ENCODE measurements around the gene TBC1D17.

Gene TBC1D17

DNA sequence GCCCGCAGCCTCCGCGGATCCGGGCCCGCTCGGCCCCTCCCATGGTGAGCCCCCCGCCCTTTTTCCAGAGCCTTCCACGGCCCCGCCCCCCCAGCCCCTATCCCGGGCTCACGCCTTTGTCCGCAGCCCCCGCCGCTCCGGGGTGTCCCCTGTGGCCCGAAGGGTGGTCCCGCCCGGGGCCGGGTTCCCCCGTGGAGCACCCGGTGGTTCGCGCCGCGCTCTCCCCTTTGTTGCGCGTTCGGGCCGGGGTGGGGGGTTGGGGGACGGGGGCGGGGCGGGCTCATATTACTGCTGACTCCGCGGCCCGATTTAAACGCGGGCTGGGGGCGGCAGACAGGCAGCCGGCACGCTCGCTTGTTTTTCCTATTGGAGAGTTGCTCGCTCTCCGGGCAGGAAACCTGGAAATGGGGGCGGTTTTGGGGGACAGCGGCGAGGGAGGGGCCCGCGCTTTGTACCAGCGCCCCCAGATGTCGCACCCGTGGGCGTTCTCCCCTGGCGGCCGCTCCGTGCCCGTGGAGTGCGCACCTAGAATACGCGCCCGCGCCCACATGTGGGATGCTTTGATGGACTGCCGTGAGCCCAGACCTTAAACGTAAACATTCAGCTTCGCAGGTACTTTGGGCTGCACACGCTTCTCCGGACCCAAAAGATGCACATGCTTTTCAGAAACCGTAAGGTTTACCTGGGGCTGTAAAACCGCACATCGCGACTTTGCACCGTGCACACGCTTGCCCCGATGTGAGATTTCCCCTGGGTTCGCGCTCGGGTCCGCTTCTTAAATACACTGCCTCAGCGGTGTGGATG is 25.8 kb upstream of the TBC1D17 start:
- peak overlapping the region; percentile 93 for H3K4me3 ChIP-seq (ENCODE audit: low read depth, low read length)
- TF ChIP-seq, protein P1, sequence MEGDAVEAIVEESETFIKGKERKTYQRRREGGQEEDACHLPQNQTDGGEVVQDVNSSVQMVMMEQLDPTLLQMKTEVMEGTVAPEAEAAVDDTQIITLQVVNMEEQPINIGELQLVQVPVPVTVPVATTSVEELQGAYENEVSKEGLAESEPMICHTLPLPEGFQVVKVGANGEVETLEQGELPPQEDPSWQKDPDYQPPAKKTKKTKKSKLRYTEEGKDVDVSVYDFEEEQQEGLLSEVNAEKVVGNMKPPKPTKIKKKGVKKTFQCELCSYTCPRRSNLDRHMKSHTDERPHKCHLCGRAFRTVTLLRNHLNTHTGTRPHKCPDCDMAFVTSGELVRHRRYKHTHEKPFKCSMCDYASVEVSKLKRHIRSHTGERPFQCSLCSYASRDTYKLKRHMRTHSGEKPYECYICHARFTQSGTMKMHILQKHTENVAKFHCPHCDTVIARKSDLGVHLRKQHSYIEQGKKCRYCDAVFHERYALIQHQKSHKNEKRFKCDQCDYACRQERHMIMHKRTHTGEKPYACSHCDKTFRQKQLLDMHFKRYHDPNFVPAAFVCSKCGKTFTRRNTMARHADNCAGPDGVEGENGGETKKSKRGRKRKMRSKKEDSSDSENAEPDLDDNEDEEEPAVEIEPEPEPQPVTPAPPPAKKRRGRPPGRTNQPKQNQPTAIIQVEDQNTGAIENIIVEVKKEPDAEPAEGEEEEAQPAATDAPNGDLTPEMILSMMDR (conservative IDR thresholded peaks at IDR 0.05; ENCODE audit: low read depth, low read length) = no peak
- DNase-seq (ENCODE audit: low read depth) = no peak

DNA sequence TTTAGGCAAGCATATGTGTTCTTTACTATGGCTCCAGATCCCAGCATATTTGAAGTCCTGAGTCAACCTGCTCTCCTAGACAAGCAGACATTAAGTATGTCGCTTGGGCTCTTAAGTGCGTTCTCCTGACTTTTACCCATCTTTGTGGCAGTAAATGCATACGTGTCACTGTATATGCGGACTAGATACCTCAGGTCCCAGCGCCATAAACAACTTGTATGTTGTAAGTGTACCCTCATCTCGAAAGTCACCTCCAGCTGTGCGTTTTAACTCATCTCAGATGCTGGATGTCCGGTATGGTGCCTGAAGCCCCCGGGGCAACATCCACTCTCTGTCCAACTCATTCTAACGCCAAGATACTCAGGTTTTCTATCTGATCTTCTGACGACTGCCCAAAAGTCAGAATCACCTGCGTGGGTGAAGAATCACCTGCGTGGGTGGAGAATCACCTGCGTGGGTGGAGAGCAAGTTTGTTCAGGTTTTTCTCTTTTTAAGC is 24.8 kb upstream of the TBC1D17 start:
- peak overlapping the region; percentile 93 for H3K4me3 ChIP-seq (ENCODE audit: low read depth, low read length)
- TF ChIP-seq, protein P1 (conservative IDR thresholded peaks at IDR 0.05; ENCODE audit: low read depth, low read length) = no peak

DNA sequence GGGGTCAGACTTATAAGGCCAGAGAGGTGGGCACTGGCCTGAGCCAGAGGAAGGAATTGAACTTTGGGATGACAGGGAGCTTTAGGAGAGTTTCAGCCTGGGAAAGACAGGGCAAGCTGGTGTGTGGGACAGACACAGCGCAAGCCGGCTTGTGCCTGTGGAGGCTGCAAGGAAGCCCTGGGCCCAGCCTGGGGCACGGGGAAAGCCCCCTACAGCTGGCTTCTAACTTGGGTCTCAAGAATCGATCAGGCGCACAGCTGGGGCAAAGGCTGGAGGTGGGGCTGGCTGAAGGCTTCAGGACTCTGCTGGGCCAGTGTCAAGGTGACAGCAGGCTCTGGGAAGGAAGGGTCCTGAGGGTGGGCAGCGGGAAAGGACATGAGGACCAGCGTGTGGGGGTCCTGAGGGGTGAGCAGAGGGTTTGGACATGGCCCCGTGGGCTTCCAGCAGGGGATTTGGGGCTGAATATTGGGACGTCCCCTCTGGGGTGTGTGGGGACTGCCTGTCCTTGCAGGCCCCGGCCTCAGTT is 23.6 kb upstream of the TBC1D17 start:
- no peak overlapping the region for H3K4me3 ChIP-seq (ENCODE audit: low read depth, low read length)
- TF ChIP-seq, protein P1 (conservative IDR thresholded peaks at IDR 0.05; ENCODE audit: low read depth, low read length) = no peak
- no peak for DNase-seq (ENCODE audit: low read depth)

More for the DNA sequence above, 24.8 kb upstream of the TBC1D17 start:
- no peak for DNase-seq (ENCODE audit: low read depth)

DNA sequence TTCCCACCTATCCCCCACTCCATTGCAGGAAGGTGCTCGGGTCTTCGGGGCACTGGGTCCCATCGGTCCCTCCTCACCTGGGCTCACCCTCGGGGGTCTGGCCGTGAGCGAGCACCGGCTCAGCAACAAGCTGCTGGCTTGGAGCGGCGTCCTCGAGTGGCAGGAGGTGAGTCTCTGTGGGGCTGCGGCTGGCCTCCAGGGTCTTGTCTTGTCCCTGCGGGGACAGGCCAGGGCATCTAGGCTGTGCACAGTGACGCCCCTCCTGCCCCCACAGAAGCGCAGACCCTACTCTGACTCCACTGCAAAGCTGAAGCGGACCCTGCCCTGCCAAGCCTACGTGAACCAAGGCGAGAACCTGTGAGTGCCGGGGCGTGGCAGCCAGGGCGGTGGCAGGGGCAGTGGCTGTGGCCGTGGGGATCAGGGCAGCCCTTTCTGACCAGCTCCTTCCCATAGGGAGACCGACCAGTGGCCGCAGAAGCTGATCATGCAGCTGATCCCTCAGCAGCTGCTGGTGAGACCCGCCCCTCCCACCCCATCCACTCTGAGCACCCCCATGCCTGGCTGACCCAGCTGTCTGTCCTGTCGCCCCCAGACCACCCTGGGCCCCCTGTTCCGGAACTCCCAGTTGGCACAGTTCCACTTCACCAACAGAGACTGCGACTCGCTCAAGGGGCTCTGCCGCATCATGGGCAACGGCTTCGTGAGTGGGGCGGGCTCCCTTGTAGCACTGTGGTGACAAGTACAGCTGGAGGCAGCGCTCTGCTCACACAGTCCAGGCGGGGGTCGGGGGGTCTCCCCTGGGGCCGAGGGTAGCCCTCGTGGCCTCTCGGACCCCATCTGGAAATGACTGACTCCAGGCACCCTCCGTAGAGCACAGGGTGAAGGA is 22.9 kb upstream of the TBC1D17 start:
- DNase-seq (ENCODE audit: low read depth) = no peak
- TF ChIP-seq, protein P1 (conservative IDR thresholded peaks at IDR 0.05; ENCODE audit: low read depth, low read length) = no peak
- no peak overlapping the region for H3K4me3 ChIP-seq (ENCODE audit: low read depth, low read length)

DNA sequence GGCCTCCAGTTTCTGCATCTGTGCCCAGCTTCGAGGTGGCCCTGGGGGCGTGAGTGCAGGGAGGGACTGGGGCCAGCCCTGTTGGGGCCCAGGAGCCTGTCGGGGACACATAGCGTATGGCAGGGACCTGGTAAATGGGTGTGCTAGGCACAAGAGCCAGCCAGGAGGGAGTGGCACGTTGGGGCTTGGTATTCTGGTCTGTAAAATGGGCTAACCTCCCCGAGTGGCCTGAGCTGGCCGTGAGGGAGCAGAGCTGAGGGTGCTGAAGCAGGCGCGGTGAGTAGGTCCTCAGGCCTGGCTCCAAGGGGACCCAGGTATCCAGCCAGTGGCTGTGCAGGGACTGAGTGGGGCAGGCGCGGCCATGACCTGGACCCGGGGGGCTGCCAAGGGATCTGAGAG is 22.2 kb upstream of the TBC1D17 start:
- H3K4me3 ChIP-seq (ENCODE audit: low read depth, low read length) = no peak overlapping the region
- no peak for DNase-seq (ENCODE audit: low read depth)
- TF ChIP-seq, protein P1 (conservative IDR thresholded peaks at IDR 0.05; ENCODE audit: low read depth, low read length) = no peak

DNA sequence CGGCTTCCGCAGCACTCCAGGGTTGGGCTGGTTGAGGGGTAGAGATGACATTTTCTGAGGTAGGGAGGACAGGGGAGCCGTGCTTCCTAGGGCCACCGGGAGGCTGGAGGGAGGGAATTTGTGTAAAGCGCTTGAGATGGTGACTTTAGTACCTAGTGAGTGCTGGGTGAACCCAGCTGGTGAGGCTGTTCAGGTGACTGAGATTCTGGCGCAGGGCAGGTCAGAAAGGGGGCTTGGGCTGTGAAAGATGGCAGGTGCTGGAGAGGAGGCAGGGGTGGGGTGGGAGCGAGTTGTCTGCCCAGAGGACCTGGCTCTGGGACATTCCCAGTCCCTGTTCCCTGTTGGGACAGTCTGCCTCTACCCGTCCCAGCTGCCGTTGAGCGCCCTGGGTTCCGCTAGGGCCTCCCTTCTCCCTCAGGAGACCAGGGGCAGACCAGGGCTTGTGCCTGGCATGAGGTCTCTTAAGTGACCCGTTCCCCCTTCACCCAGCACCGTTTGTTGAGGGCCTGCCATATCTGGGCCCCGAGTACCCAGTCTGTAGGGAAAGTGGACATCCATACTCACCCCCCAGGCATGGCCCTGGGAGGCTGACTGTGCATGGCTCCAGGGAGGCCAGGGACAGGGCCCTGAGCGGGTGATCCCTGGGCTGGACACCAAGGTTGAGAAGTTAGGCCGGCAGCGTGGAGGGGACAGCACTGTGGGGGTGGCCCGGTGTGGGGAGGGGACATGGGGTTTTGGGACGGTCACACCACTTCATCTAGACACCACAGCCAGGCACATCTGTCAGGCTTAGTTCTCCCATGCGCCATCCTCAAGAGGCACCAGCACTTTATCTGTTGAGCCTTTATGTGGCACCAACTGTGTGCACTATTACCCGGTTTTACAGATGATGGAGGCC is 21.6 kb upstream of the TBC1D17 start:
- TF ChIP-seq, protein P1 (conservative IDR thresholded peaks at IDR 0.05; ENCODE audit: low read depth, low read length) = no peak
- DNase-seq (ENCODE audit: low read depth) = no peak
- H3K4me3 ChIP-seq (ENCODE audit: low read depth, low read length) = no peak overlapping the region
